Nucleus accumbens (tissue), 56 donors: ENCODE results near the gene RGS14.
"Not testable (repeated sequence)": the region's sequence is repeated elsewhere in the genome, so short reads cannot be mapped to it uniquely, and the experiment has no call there.

Experiments used
- DNase-seq, 56 donors: peaks; one replicate each; lab custom pipeline; 2025; lab: John Stamatoyannopoulos, UW

RGS14 gene

DNA sequence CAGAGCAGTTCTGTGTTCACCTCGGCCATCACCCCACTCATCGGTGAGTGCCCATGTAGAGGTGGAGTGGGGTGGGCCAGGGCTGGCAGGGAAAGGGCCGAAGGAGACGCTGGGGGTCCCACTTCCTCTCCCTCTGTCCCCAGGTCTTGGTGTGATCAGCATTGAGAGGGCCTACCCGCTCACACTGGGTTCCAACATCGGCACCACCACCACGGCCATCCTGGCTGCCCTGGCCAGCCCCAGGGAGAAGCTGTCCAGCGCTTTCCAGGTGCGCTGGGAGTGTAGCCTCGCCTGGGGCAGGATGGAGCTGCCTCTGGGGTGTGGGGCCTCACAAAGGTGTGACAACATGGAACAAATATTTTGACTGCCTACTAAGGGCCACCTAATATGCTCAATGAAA, 39.1 kb downstream of the RGS14 start:
- DNase-seq: no peak

GRCh38 chr5:177397875-177398390, 40.2 kb downstream of the RGS14 start:
- DNase-seq: no peak

DNA sequence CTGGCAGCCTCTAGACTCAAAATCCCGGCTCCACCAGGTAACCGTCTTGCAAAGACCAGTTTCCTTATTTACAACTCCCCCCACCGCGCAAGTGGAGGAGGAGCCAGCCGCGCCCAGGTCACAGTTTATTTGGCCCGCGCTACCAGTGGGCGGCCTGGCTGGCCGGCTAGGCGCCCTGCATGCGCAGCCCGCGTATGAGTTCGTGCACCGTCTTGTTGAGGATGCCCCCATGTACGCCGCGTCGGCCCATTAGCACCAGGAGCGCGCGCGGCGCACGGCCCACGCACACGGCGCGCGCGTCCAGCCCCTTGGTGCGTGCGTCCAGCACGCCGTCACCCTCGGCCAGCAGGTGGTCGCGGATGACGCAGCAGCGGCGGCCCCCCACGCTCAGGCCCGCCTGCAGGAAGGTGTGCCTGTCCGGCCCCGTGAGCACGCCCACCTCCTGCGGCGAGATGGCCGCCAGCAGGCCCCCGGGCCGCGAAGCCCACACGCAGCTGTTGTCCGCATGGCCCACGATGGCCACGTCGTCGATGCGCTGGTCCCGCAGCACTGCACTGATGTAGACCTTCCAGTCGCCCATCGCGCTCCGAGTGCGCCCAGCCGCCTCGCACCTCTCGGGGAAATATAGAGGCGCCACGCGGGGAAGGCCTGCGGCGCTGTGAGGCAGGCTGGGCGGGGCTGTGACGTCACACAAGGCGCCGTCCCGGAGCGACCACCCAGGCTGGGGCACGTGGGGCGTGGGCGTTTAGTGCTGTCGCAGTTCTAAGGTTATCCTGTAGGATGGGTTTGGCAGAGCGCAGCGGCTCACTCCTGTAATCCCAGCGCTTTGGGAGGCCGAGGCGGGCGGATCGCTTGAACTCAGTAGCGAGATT, 42.5 kb downstream of the RGS14 start, which contains the start of gene PFN3:
Gene PFN3 (minus strand): TSS at position 665 of the 872 bp plus-strand sequence. CDS start 85 bp downstream, at position 580.
- peak in 2 of 56 donors; percentile 25 to 33 for DNase-seq

DNA sequence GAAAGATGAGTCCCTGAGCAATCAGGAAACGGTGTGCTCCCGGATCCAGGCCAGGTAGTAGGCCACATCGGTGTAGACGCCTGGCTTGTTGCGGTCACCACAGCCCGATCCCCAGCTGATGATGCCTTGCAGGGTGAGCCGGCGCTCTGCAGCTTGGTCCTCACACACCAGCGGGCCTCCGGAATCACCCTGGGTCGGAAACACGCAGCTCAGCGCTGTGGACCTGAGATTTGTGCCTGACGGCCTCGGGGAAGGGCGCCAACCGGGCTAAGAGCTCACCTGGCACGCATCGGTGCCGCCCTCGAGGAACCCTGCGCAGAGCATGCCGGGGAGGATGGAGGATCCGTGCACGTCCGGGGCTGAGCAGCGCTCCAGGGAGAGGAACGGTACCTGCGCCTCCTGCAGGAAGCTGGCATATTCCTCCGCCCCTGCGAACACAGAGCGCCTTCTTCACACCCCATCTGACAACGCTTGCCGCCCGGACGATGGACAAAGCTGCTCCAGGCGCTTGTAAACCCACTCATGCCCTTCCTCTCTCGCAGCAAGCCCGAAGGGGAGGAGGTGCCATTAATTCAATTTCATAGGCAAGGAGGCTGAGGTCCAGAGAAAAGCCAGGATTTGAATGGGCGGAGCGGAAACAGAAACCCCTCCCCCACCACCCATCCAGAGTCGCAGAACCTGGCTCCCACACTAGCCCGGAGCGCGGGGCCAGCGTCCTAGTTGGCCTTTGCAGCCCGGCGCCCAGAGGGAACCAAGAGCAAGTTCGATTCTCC, 44.7 kb downstream of the RGS14 start:
- peak in 38 of 56 donors; percentile 8 to 84 (median 52) for DNase-seq

DNA sequence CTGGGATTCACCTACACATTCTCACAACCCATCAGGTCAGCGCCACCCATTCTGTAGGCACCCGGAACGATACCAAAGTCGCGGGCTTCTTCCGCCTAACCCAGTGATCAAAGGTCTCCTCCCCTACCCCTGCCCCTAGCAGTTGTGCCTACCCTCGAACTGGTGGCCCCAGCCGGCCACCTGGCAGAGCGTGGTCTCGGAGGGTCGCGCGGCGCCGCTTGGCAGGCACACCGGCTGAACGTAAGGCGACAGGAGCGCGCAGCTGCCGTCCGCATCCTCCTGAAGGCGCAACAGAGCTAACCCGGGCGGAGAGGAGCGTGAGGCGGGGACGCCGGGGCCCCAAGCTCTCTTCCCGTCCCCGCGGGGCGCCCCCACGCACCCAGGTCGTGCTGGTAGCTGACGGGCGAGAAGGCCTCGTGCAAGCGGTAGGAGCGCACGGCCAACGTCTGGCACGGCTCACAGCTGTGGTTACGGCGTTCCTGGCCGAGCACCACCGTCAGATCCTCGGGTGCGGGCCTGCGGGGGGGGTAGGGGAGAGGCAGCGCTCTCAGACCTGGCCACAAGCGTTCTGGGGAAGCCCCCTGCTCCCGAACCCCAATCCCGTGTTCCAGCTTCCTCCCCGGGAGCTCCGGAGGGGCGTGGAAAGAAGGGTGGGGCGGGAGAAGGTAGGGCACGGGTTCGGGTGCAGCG, 45.5 kb downstream of the RGS14 start:
- DNase-seq: peak in 26 of 56 donors; percentile 25 to 64 (median 46)

DNA sequence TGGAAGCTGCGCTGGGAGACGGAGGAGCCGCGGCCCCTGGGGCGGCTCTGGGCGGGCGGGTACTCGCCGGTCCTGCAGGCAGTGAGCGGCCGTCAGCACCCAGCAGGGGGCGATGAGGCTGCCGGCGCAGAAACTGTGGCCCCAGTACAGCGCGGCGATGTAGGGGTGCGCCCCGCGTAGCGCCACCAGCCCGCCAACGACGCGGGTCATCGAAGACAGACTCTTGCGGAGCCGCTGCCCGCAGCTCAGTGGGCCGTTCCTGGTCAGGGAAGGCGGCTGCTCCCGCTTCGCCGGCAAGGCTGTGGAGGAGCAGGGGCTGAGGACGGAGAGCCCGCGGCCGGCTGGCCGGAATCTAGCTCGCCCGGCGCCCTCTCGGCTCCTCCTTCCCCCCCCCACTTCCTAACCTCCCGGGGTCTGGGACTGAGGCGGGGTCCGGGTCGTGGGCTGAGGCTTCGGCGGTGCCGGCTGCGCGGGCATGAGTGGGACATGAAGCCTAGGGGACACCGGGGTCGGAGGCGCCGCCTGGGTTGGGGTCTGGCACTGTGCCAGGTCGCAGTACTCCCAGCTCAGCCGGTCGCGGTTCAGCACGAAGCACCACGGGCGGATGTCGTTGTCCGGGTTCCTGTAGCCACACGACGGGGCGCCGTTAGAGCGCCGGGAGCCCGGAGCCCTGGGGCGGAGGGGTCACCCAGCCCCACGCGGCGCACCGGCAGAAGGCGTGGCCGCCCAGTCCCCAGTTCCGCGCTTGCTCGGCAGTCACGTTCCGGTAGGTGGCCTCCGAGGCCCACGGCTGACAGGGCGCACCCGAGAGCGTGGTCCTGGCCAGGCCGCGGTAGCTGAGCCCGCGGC, 46.3 kb downstream of the RGS14 start:
- DNase-seq: peak in 47 of 56 donors; percentile 17 to 79 (median 49)

DNA sequence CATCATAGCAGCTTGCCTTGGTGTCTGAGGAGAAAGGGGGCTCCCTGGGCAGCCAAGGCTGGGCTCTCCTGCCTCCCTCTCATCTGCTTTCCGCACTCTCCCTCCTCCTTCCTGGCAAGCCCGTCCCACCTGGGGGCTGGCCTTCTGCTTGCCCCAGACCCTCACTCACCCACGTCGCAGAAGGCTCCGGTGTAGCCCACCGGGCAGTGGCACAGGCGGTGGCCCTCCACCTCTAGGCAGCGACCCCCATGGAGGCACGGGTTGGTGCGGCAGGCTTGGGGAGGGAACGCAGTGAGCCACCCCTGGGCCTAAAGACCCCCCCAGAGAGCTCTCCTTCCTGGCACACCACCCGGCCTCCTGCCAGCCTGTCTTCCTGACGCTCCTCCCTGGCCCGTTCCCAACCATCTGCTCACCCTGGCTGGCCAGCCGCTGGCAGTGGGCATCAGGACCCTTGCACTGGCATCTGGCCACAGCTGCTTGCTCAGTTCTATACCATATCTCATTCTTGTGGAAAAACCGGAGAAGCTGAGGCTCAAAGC, 47.0 kb downstream of the RGS14 start:
- no peak for DNase-seq

DNA sequence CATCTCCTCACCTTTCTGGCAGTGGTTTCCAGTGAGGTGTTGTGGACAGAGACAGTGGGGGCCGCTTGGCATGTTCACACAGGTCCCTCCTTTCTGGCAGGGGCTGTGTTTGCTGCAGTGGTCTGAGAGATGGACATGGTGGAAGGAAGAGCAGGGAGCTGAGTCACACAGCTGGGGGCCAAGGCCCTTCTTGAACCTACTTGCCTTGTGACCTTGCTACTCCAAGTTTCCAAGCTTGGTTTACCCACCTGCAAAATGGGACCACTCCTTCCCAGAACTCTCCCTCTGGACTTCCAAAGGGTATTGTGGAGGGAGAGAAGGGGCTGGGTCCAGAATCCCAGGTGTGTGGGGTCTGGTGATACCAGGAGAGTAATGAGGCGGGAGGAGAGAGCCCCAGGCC, 47.6 kb downstream of the RGS14 start:
- no peak for DNase-seq

- peak in 2 of 56 donors; percentile 10 to 11 for DNase-seq
Observed at GRCh38 chr5:177405805-177406204, 48.1 kb downstream of the RGS14 start.

DNA sequence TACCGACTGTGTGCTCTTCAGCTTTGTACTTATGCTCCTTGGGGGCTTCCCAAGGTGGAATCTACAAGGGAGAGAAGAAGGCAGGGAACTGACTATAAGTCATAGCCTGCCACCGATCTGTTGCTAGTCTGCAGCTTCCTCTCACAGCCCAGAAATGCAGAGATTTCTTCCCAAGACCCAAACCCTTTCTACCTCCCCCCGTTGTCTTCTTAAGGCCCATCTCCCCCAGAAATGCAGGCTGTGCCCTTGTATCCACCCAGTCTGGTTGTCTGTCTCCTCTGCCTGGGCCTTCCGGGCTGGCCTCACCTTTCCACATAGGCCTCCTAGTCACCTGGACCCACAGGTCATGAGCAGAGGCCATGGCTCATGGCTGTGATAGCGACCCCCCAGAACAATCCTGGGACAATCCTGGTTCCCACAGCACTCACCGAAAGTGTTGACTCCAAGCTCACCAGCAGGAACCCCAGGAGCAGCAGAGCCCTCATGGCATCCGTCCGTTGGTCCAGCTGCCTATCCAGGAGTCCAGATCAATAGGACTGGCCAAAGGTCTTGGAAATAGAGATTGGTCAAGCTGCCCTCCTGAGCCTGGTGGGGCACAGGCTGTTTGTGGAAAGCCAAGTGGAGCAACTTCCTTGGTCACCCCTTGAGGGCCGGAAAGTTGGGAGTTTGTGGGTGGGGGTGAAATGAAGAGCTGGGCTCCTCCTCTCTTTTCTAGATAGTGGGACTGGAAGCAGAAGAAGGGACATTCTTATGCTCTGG, 51.5 kb downstream of the RGS14 start, which contains the start of gene F12:
Gene F12 (minus strand): TSS at position 522 of the 759 bp plus-strand sequence. CDS start 37 bp downstream, at position 485.
- no peak for DNase-seq

DNA sequence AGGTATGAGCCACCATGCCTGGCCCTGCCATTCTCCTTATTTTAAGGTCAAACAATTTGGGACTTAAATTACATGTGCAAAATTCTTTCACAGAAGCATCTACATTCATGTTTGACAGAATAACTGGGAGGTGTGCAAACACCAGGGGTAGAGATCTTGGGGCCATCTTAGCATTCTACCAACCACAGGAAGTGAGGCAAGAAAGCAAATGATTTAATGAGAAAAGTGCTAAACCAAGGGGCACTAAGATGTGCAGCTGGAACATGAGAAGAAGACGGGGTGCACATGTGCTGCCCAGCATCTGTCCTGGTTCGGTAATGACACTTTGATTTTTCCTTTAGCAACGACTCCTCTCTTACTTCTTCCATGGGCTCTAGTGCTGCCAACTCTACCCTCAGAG, 52.9 kb downstream of the RGS14 start:
- no peak for DNase-seq

- no peak for DNase-seq
Observed at GRCh38 chr5:177412603-177413233, 55.0 kb downstream of the RGS14 start.

GRCh38 chr5:177414481-177414880, 56.8 kb downstream of the RGS14 start:
- peak in 2 of 56 donors; percentile 13 to 33 for DNase-seq

DNA sequence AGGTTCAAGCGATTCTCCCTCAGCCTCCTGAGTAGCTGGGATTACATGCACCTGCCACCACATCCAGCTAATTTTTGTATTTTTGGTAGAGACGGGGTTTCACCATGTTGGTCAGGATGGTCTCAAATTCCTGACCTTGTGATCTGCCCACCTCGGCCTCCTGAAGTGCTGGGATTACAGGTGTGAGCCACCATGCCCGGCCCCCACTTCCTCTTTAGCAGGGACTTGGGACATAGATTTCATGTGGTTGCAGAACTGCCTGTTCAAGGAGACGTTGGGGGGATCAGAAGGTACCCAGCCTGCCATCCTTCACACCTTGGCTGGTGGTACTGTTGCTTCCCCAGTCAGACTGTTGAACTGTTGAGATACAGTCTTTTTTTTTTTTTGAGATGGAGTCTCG, 59.4 kb downstream of the RGS14 start:
- DNase-seq: not testable (repeated sequence)

DNA sequence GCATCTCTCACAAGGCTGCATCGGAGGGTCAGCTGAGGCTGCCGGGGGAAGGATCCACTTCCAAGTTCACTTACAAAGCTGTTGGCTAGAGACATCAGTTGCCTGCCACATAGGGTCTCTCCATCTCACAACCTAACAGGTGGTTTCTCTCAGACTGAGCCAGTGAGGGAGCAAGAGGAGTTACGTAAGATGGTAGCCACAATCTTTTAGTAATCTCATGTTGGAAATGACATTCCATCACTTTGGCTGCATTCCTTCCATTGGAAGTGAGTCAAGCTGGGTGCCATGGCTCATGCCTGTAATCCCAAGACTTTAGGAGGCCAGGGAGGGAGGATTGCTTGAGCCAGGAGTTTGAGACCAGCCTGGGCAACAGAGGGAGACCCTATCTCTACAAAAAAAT, 61.3 kb downstream of the RGS14 start:
- DNase-seq: no peak

GRCh38 chr5:177420472-177420871, 62.7 kb downstream of the RGS14 start:
- not testable (repeated sequence) for DNase-seq

DNA sequence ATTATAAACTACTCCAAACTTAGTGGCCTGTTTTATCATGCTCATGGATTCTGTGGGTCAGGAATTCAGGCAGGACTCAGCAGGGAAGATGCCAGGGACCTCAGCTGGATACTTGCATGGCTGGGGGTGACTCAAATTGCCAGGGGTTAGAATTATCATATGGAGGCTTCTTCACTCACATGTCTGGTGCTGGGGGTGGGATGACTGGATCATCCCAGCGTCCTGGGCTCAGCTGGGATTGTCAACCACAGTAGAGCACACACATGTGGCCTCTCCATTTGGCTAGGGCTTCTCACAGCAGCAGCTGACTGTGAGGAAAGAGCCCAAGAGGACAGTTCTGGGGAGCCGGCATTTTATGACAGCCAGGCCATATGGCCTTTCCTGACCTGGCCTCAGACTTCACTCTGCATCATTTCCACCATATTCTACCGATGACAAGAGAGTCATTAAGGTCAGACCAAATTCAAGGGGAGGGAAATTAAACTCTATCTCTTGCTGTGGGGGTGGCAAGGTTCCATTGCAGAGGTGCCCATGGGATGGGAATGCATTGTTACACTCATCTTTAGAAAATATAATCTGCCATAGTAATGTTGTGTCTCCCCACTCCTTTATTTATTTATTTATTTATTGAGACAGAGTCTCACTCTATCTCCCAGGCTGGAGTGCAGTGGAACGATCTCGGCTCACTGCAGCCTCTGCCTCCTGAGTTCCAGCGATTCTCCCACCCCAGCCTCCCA, 63.5 kb downstream of the RGS14 start:
- no peak for DNase-seq
